Left kidney (tissue), 2 donors: ENCODE results near the gene IBA57. TPM values are rescaled to one million over a fixed set of nuclear protein-coding genes. Genes with fewer than 3 reads are reported as not detected.
"Not testable (repeated sequence)": the region's sequence is repeated elsewhere in the genome, so short reads cannot be mapped to it uniquely, and the experiment has no call there.

Experiments used
- DNase-seq: peaks from one replicate; pipeline ENCODE4 v3.0.0-alpha.2; 2013
- polyA plus RNA-seq: library from polyadenylated mRNA; unstranded; fragments of 120-200 nt; gene quantifications from one replicate; pipeline ENCODE4 v1.2.1, GENCODE V29; 2013; ENCODE audit not compliant: insufficient read length

IBA57 gene
- polyA plus RNA-seq, 1 donor = 5.8 TPM

- no peak for DNase-seq
Observed at GRCh38 chr1:228171221-228171891, 5.8 kb downstream of the IBA57 start.

GRCh38 chr1:228172591-228173527 is 7.3 kb downstream of the IBA57 start:
- DNase-seq = no peak

- not testable (repeated sequence) for DNase-seq
Observed at GRCh38 chr1:228173528-228174481, 8.2 kb downstream of the IBA57 start.

GRCh38 chr1:228174482-228175315 is 9.1 kb downstream of the IBA57 start:
- no peak for DNase-seq

- DNase-seq = no peak
Observed at GRCh38 chr1:228175316-228176023, 9.9 kb downstream of the IBA57 start.

GRCh38 chr1:228176024-228176395 is 10.4 kb downstream of the IBA57 start:
- no peak for DNase-seq

GRCh38 chr1:228176461-228177182 is 11.0 kb downstream of the IBA57 start:
- no peak for DNase-seq

- DNase-seq = no peak
Observed at GRCh38 chr1:228177183-228177475, 11.5 kb downstream of the IBA57 start.

- DNase-seq = no peak
Observed at GRCh38 chr1:228177721-228178710, 12.4 kb downstream of the IBA57 start.

GRCh38 chr1:228178737-228179684 is 13.4 kb downstream of the IBA57 start:
- no peak for DNase-seq

GRCh38 chr1:228180271-228180958 is 14.8 kb downstream of the IBA57 start:
- no peak for DNase-seq

GRCh38 chr1:228180959-228181644 is 15.5 kb downstream of the IBA57 start:
- no peak for DNase-seq

GRCh38 chr1:228181645-228182034 is 16.0 kb downstream of the IBA57 start:
- no peak for DNase-seq

- DNase-seq = no peak
Observed at GRCh38 chr1:228182296-228183030, 16.9 kb downstream of the IBA57 start.

- DNase-seq = no peak
Observed at GRCh38 chr1:228184152-228184551, 18.5 kb downstream of the IBA57 start.

GRCh38 chr1:228185641-228185965 is 20.0 kb downstream of the IBA57 start:
- no peak for DNase-seq
